Heart right ventricle (tissue), 16 donors: ENCODE data around the gene SOX21. TPM values are rescaled to one million over a fixed set of nuclear protein-coding genes. Genes with fewer than 3 reads are reported as not detected.

Source experiments
- ATAC-seq, 8 donors: fragments of 200-7000 bp; cut with Tn5 transposase; one replicate each; pipeline ENCODE4 v1.9.1; 2020; ENCODE audit warnings: mild to moderate bottlenecking in 8 of 8, moderate library complexity in 8 of 8, moderate number of reproducible peaks in 1 of 8
- DNase-seq, 2 donors: peaks; one replicate each; pipeline ENCODE4 v3.0.0-alpha.2; 2020
- H3K27ac ChIP-seq, 10 donors: fragments of 200-600 bp; sonication (generic) in 2 of 10; one replicate each; pipeline versions ENCODE4 v1.5.0 to v1.8.0; 2020 to 2022; ENCODE audit warnings: mild to moderate bottlenecking in 3 of 10
- H3K27me3 ChIP-seq, 7 donors: fragments of 200-600 bp; one replicate each; pipeline ENCODE4 v1.8.0; 2021 to 2022; ENCODE audit warnings: mild to moderate bottlenecking in 2 of 7
- H3K36me3 ChIP-seq, 9 donors: fragments of 200-600 bp; sonication (generic) in 1 of 9; one replicate each; pipeline versions ENCODE4 v1.5.0 to v1.8.0; 2020 to 2022; ENCODE audit warnings: mild to moderate bottlenecking in 2 of 9
- H3K4me1 ChIP-seq, 9 donors: fragments of 200-600 bp; sonication (generic) in 1 of 9; one replicate each; pipeline versions ENCODE4 v1.5.0 to v1.8.0; 2020 to 2022; ENCODE audit warnings: mild to moderate bottlenecking in 4 of 9
- H3K4me3 ChIP-seq, 10 donors: fragments of 200-600 bp; sonication (generic) in 2 of 10; one replicate each; pipeline versions ENCODE4 v1.5.0 to v1.8.0; 2020 to 2022; ENCODE audit warnings: mild to moderate bottlenecking in 7 of 10, moderate library complexity in 2 of 10
- H3K9me3 ChIP-seq, 11 donors: fragments of 200-600 bp in 10 of 11; sonication (generic) in 2 of 11; one replicate each; pipeline versions ENCODE4 v1.5.0 to v1.8.0; 2013 to 2022; ENCODE audit warnings: mild to moderate bottlenecking in 2 of 11, control low read depth in 1 of 11, moderate library complexity in 1 of 11
- CTCF ChIP-seq, 9 donors: fragments of 200-600 bp; sonication (generic) in 2 of 9; IDR thresholded peaks; one replicate each; pipeline versions ENCODE4 v1.5.0 to v1.8.0; 2021 to 2022; ENCODE audit warnings: antibody characterized with exemption in 9 of 9, mild to moderate bottlenecking in 5 of 9, moderate library complexity in 1 of 9
- WGBS, 2 donors: extraction: QIAGEN DNeasy Blood & Tissue Kit; methylation state at CpG; one replicate each; pipeline ENCODE4 v1.1.7; 2013; ENCODE audit warnings: inconsistent platforms in 1 of 2; 5-methylcytosine and 5-hydroxymethylcytosine counted together
- intact Hi-C, 10 donors: fragments of 100-400 bp; cut with DNase I; formaldehyde crosslinking; loops; one replicate each; pipeline versions ENCODE4 v1.11.1 to v1.14.2; 2022
- polyA plus RNA-seq, 2 donors: library from polyadenylated mRNA; stranded (reverse); fragments of 200-250 nt; gene quantifications; one replicate each; pipeline ENCODE4 v1.2.3, GENCODE V29; 2013
- total RNA-seq, 10 donors: library from RNA; stranded (reverse); fragmentation: NEBNext Ultra II Directional in 3 of 10; extraction: Animal tissue kit (Norgen Biotek cat#: 25700) in 3 of 10; gene quantifications; one replicate each; pipeline versions ENCODE4 v1.2.1 to v1.2.4, GENCODE V29; 2021 to 2023
- donor health status: Arrhythmogenic right ventricular cardiomyopathy.
- donor health status: ischemic (EF 13 %, LVEDD 7.1; RV severe dilation, severe dysfunction).
- donor health status: healthy with polysubstance abuse.
- donor health status: DM: no; HTN: yes; CAD: no.
- donor health status: DM: no; HTN: no; CAD: no.
- donor health status: ischemic (EF 25% LVEDD 6.9; RV normal size, moderate dysfunction).
- donor health status: ischemic (EF 25% LVEDD 5.7; RV mildly dilated, moderate dysfunction).
- donor health status: healthy.
- donor health status: DM: yes; HTN: yes; CAD: no.
- donor health status: Ischemic cardiomyopathy.
- donor health status: ischemic (EF 35%, LVEDD 5.7; RV mildly dilated, moderate dysfunction).
- donor health status: nonischemic (EF 11% LVEDD 7.7; RV severe dilation, severe dysfunction).
- donor health status: DM: yes; HTN: yes; CAD: no.
- donor health status: PGD.
- donor health status: ischemic (EF 29% LVEDD 5.4; RV normal size, mild dysfunction).
- donor health status: nonischemic (EF 23%, LVEDD 6.1; RV moderate dilation, normal function).

SOX21 gene
- total and polyA plus RNA-seq, 12 donors: not detected

- peaks cover 2 to 43% (median 33%) of the 10 kb centered on the region in 9 donors for H3K4me1 ChIP-seq
- H3K9me3 ChIP-seq: no peaks in the 10 kb centered on the region
- TF ChIP-seq CTCF (IDR thresholded peaks at IDR 0.05): peak in 1 of 9 donors; percentile 6
- ATAC-seq (peak in 2 of 8 donors; percentile 22 to 39), DNase-seq (no peak)
- WGBS, 2 donors: 1 to 2% methylated on average over 73 to 81 of the region's 81 CpGs
- H3K27ac ChIP-seq: no peak overlapping the region
- intact Hi-C loops: no loop called here
- peaks cover 43 to 100% (median 97%) of the 10 kb centered on the region in 7 donors for H3K27me3 ChIP-seq
- no peaks in the 10 kb centered on the region for H3K36me3 ChIP-seq
- H3K4me3 ChIP-seq: peak overlapping the region in 4 of 10 donors; percentile 8 to 26 (median 14)
These were observed 1.3 kb downstream of the SOX21 start for GRCh38 chr13:94710881-94711560.

GRCh38 chr13:94710065-94710781 lies 2.1 kb downstream of the SOX21 start:
- Histone ChIP-seq H3K4me1 (peaks cover 2 to 43% (median 33%) of the 10 kb centered on the region in 9 donors), H3K27ac (no peak overlapping the region), H3K4me3 (no peak overlapping the region), H3K36me3 (no peaks in the 10 kb centered on the region), H3K9me3 (no peaks in the 10 kb centered on the region), H3K27me3 (peaks cover 51 to 100% (median 97%) of the 10 kb centered on the region in 7 donors)
- DNase-seq (no peak), ATAC-seq (no peak)
- no peak for TF ChIP-seq CTCF (IDR thresholded peaks at IDR 0.05)
- 6 to 11% methylated on average over 18 of the region's 18 CpGs for WGBS, 2 donors
- intact Hi-C loops: no loop called here

GRCh38 chr13:94709001-94709834 lies 3.1 kb downstream of the SOX21 start:
- Histone ChIP-seq H3K27ac (no peak overlapping the region), H3K4me1 (peaks cover 2 to 43% (median 33%) of the 10 kb centered on the region in 9 donors), H3K36me3 (no peaks in the 10 kb centered on the region), H3K27me3 (peaks cover 54 to 100% (median 97%) of the 10 kb centered on the region in 7 donors), H3K9me3 (no peaks in the 10 kb centered on the region), H3K4me3 (no peak overlapping the region)
- no peak for ATAC-seq
- WGBS, 2 donors: 8 to 11% methylated on average over 7 of the region's 7 CpGs
- intact Hi-C loops: no loop called here
- TF ChIP-seq CTCF (IDR thresholded peaks at IDR 0.05): no peak
- no peak for DNase-seq
